GM18526 (cell line): ENCODE measurements around the gene OOSP1.

ENCODE experiments used
- POLR2A ChIP-seq: IDR thresholded peaks from 3 replicates; pipeline ENCODE4 v1.6.1; 2011; ENCODE audit not compliant: insufficient read length; ENCODE audit errors: extremely low read depth

The OOSP1 gene

DNA sequence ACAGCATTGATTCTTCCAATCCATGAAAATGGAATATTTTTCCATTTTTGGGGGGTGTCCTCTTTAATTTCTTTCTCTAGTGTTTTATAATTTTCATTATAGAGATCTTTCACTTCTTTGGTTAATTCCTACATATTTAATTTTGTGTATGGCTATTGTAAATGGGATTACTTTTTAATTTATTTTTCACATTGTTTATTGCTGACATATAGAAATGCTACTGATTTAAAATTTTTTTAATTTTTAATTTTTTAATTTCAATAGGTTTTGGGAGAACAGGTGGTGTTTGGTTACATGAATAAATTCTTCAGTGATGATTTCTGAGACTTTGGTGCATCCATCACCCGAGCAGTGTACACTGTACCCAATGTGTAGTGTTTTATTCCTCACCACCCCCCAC, 52.2 kb downstream of the OOSP1 start:
- no peak for TF ChIP-seq POLR2A

DNA sequence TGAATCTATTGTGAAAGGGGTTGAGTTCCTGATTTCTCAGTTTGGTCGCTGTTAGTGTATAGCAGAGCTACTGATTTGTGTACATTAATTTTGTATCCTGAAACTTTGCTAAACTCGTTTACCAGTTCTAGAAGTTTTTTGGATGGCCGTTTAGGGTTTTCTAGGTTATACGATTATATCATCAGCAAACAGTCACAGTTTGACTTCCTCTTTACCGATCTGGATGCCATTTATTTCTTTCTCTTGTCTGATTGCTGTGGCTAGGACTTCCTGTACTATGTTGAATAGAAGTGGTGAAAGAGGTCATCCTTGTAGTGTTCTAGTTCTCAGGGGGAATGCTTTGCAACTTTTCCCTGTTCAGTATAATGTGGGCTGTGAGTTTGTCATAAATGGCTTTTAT, 54.2 kb downstream of the OOSP1 start:
- no peak for TF ChIP-seq POLR2A

DNA sequence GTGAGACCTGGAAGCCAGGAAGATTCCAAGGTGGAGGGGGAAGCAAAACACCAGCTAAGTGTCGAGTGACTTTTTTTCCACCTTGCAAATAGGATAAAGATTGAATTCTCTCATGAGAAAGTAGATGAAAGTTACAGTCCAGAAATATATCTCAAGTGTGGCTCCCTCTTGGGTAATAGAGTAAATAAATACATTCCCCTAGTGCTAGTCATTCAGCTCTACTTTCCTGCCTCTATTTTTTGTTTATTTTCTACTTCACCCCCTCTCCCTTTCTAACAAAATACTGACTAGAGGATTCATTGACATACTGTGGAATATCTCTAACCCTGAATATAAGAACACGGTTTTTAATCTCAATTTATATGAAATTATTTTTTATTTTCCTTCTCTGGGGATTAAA, 59.6 kb downstream of the OOSP1 start:
- no peak for TF ChIP-seq POLR2A

GRCh38 chr11:59999691-60000090, 61.5 kb downstream of the OOSP1 start:
- TF ChIP-seq POLR2A: no peak

GRCh38 chr11:60003729-60004128, 65.5 kb downstream of the OOSP1 start:
- TF ChIP-seq POLR2A: no peak

DNA sequence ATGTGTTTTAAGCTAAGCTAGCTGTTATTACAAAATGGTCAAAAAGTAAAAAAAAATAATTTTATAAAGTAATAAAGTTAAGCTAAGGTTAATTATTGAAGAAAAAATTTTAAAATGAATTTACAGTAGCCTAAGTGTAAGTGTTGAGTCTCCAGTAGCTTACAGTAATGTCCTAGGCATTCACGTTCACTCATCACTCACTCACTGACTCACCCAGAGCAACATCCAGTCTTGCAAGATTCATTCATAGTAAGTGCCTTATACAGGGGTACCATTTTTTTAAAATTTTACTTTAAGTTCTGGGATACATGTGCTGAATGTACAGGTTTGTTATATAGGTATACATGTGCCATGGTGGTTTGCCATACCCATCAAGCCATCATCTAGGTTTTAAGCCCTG, 67.1 kb downstream of the OOSP1 start:
- no peak for TF ChIP-seq POLR2A
